ENCODE measurements around the gene KCNK3.
"Not testable (repeated sequence)": the region's sequence is repeated elsewhere in the genome, so short reads cannot be mapped to it uniquely, and the experiment has no call there.

Gene KCNK3

GRCh38 chr2:26758790-26759321, 66.3 kb downstream of the KCNK3 start:
- Histone ChIP-seq H3K4me3 (replicated peaks; ENCODE audit: low read depth, low read length) (no peak overlapping the region), H3K36me3 (ENCODE audit: control insufficient read depth, insufficient read depth, low read length) (no peaks in the 10 kb centered on the region), H3K27me3 (replicated peaks; ENCODE audit: control insufficient read depth, insufficient read depth, low read length) (no peaks in the 10 kb centered on the region)
- no peak for DNase-seq (ENCODE audit: extremely low read depth, insufficient read length)
- TF ChIP-seq CTCF (IDR thresholded peaks at IDR 0.05; ENCODE audit: insufficient read depth, low read length, poor library complexity, severe bottlenecking): no peak

GRCh38 chr2:26759845-26760244, 67.3 kb downstream of the KCNK3 start:
- TF ChIP-seq CTCF (IDR thresholded peaks at IDR 0.05; ENCODE audit: insufficient read depth, low read length, poor library complexity, severe bottlenecking): no peak
- H3K36me3 ChIP-seq (ENCODE audit: control insufficient read depth, insufficient read depth, low read length): no peaks in the 10 kb centered on the region
- no peak for DNase-seq (ENCODE audit: extremely low read depth, insufficient read length)

GRCh38 chr2:26760991-26761390, 68.5 kb downstream of the KCNK3 start:
- not testable (repeated sequence) for H3K27me3 ChIP-seq (replicated peaks; ENCODE audit: control insufficient read depth, insufficient read depth, low read length); H3K36me3 ChIP-seq (ENCODE audit: control insufficient read depth, insufficient read depth, low read length); DNase-seq (ENCODE audit: extremely low read depth, insufficient read length); H3K4me3 ChIP-seq (replicated peaks; ENCODE audit: low read depth, low read length)

More at GRCh38 chr2:26759845-26760244, 67.3 kb downstream of the KCNK3 start:
- Histone ChIP-seq H3K4me3 (replicated peaks; ENCODE audit: low read depth, low read length) (no peak overlapping the region), H3K27me3 (replicated peaks; ENCODE audit: control insufficient read depth, insufficient read depth, low read length) (no peaks in the 10 kb centered on the region)

- H3K36me3 ChIP-seq (ENCODE audit: control insufficient read depth, insufficient read depth, low read length): no peaks in the 10 kb centered on the region; the same call in none of the 2 replicates
- DNase-seq (ENCODE audit: extremely low read depth, insufficient read length): no peak
- no peak overlapping the region for H3K4me3 ChIP-seq (replicated peaks; ENCODE audit: low read depth, low read length)
- TF ChIP-seq CTCF (IDR thresholded peaks at IDR 0.05; ENCODE audit: insufficient read depth, low read length, poor library complexity, severe bottlenecking): no peak
- H3K27me3 ChIP-seq (replicated peaks; ENCODE audit: control insufficient read depth, insufficient read depth, low read length): no peaks in the 10 kb centered on the region
Measured at GRCh38 chr2:26763019-26763418, 70.5 kb downstream of the KCNK3 start.

GRCh38 chr2:26764078-26764887, 71.8 kb downstream of the KCNK3 start, which contains the start of gene SLC35F6:
TSS of gene SLC35F6 (plus strand) at chr2:26764284. CDS start at chr2:26764350, 66 bp downstream.
- TF ChIP-seq CTCF (IDR thresholded peaks at IDR 0.05; ENCODE audit: insufficient read depth, low read length, poor library complexity, severe bottlenecking): peak; percentile 4
- peak; percentile 89 for DNase-seq (ENCODE audit: extremely low read depth, insufficient read length)
- H3K36me3 ChIP-seq (ENCODE audit: control insufficient read depth, insufficient read depth, low read length): peaks cover 4% of the 10 kb centered on the region
- H3K27me3 ChIP-seq (replicated peaks; ENCODE audit: control insufficient read depth, insufficient read depth, low read length): no peaks in the 10 kb centered on the region
- H3K4me3 ChIP-seq (replicated peaks; ENCODE audit: low read depth, low read length): peak within 1 kb of the TSS; percentile 97

- DNase-seq (ENCODE audit: extremely low read depth, insufficient read length): no peak
- H3K36me3 ChIP-seq (ENCODE audit: control insufficient read depth, insufficient read depth, low read length): peaks cover 4% of the 10 kb centered on the region
Measured at GRCh38 chr2:26764906-26765305, 72.4 kb downstream of the KCNK3 start.

More at GRCh38 chr2:26764906-26765305, 72.4 kb downstream of the KCNK3 start:
- TF ChIP-seq CTCF (IDR thresholded peaks at IDR 0.05; ENCODE audit: insufficient read depth, low read length, poor library complexity, severe bottlenecking): no peak
- Histone ChIP-seq H3K4me3 (replicated peaks; ENCODE audit: low read depth, low read length) (peak overlapping the region; percentile 97), H3K27me3 (replicated peaks; ENCODE audit: control insufficient read depth, insufficient read depth, low read length) (no peaks in the 10 kb centered on the region)

All from GM06990 (cell line).